ENCODE data around the gene OR7C1.

DNA sequence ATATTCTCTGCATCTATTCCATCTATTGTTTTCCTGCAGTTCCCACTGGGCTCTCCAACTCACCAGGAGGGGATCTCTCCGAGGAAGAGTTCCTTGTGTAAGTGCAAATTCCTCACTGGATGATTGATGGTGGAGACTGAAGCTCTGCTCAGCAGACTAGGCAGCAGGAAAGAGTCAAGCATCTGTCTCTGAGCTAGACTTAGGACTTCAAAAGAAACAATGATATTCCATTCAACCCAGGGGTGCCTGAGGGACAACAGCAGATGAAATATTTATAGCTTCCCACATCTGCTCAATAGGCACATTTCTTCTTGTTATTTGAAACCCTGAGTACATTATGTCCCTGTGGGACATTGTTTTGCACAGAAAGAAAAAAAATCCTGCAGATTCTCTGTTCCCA lies at the start of gene OR7C1, which contains the start of gene OR7A5:
- TF ChIP-seq, protein P1, sequence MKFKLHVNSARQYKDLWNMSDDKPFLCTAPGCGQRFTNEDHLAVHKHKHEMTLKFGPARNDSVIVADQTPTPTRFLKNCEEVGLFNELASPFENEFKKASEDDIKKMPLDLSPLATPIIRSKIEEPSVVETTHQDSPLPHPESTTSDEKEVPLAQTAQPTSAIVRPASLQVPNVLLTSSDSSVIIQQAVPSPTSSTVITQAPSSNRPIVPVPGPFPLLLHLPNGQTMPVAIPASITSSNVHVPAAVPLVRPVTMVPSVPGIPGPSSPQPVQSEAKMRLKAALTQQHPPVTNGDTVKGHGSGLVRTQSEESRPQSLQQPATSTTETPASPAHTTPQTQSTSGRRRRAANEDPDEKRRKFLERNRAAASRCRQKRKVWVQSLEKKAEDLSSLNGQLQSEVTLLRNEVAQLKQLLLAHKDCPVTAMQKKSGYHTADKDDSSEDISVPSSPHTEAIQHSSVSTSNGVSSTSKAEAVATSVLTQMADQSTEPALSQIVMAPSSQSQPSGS (IDR thresholded peaks at IDR 0.05; ENCODE audit: low read length): no peak
- TF ChIP-seq FOSL1 (IDR thresholded peaks at IDR 0.05; ENCODE audit: insufficient read depth, low read depth, low read length): no peak
- TF ChIP-seq, protein P2, sequence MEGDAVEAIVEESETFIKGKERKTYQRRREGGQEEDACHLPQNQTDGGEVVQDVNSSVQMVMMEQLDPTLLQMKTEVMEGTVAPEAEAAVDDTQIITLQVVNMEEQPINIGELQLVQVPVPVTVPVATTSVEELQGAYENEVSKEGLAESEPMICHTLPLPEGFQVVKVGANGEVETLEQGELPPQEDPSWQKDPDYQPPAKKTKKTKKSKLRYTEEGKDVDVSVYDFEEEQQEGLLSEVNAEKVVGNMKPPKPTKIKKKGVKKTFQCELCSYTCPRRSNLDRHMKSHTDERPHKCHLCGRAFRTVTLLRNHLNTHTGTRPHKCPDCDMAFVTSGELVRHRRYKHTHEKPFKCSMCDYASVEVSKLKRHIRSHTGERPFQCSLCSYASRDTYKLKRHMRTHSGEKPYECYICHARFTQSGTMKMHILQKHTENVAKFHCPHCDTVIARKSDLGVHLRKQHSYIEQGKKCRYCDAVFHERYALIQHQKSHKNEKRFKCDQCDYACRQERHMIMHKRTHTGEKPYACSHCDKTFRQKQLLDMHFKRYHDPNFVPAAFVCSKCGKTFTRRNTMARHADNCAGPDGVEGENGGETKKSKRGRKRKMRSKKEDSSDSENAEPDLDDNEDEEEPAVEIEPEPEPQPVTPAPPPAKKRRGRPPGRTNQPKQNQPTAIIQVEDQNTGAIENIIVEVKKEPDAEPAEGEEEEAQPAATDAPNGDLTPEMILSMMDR (IDR thresholded peaks at IDR 0.05; ENCODE audit: control extremely low read depth in 1 of 3, insufficient read depth in 1 of 3, low read depth in 1 of 3, low read length in 3 of 3): no peak
- no peak for TF ChIP-seq POLR2AphosphoS5 (IDR thresholded peaks at IDR 0.05; ENCODE audit: low read depth, low read length)
- TF ChIP-seq EP300 (IDR thresholded peaks at IDR 0.05; ENCODE audit: borderline replicate concordance in 1 of 2, low read depth in 2 of 2, low read length in 2 of 2): no peak
- TF ChIP-seq POLR2A (IDR thresholded peaks at IDR 0.05; ENCODE audit: control extremely low read depth in 1 of 2, low read depth in 2 of 2, low read length in 2 of 2): no peak
- no peak for TF ChIP-seq ASH2L (IDR thresholded peaks at IDR 0.05; ENCODE audit: low read length)
- no peak for TF ChIP-seq TEAD4 (IDR thresholded peaks at IDR 0.05; ENCODE audit: low read depth, low read length)
- TF ChIP-seq, protein P3, sequence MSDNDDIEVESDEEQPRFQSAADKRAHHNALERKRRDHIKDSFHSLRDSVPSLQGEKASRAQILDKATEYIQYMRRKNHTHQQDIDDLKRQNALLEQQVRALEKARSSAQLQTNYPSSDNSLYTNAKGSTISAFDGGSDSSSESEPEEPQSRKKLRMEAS (IDR thresholded peaks at IDR 0.05): no peak
- TF ChIP-seq CREB1 (IDR thresholded peaks at IDR 0.05): no peak
- no peak for TF ChIP-seq JUN (IDR thresholded peaks at IDR 0.05; ENCODE audit: low read depth, low read length)

Data from H1 (cell line).